ENCODE data around the gene FOXS1.
"Not testable (repeated sequence)": the region's sequence is repeated elsewhere in the genome, so short reads cannot be mapped to it uniquely, and the experiment has no call there.

FOXS1 gene

GRCh38 chr20:31839782-31840487 lies 5.5 kb downstream of the FOXS1 start:
- no peak for DNase-seq (ENCODE audit: low read depth)

GRCh38 chr20:31838646-31839292 lies 6.6 kb downstream of the FOXS1 start:
- no peak for DNase-seq (ENCODE audit: low read depth)

DNA sequence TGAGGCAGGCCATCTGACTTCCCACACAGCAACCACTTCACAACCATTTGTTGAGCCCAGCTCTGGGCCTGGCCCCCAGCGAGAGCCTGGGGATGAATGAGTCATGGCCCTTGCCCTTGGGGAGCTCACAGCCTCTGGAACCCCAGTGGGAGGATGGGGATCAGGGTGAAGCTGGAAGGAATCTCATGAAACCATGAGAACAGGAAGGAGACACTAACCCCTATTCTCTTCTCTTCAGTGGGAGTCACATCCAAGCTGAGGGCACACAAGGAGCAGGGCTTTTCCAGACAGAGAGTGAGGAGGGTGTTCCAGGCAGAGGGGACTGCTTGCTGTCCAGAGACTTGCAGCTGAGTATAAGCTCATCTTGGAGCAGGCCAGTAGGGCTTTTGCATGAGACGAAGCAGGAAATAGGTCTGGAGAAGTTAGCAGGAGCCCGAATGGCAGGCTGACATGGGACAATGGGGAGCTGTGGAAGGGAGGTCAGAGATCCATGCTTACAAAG lies 7.5 kb downstream of the FOXS1 start:
- no peak for DNase-seq (ENCODE audit: low read depth)

GRCh38 chr20:31836853-31837608 lies 8.4 kb downstream of the FOXS1 start:
- no peak for DNase-seq (ENCODE audit: low read depth)

GRCh38 chr20:31835977-31836852 lies 9.2 kb downstream of the FOXS1 start:
- no peak for DNase-seq (ENCODE audit: low read depth)

DNA sequence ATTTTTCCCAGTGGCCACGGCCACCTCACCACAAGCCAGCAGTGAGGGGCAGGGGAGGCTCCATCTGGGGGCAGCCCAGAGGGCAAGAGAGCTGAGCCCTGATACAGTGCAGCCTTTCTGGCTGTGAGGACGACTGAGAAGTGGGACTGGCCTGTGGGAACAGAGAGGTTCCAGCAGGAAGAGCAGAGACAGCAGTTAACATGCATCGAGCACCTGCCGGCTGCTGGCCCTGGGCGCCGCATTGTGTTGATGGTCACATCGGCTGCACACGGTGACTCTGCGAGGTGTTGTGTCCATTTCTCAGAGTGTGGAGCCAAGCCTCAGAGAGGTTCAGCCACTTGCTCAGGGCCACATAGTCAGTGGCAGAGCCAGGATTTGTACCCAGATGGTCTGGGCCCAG lies 9.8 kb downstream of the FOXS1 start:
- no peak for DNase-seq (ENCODE audit: low read depth)

DNA sequence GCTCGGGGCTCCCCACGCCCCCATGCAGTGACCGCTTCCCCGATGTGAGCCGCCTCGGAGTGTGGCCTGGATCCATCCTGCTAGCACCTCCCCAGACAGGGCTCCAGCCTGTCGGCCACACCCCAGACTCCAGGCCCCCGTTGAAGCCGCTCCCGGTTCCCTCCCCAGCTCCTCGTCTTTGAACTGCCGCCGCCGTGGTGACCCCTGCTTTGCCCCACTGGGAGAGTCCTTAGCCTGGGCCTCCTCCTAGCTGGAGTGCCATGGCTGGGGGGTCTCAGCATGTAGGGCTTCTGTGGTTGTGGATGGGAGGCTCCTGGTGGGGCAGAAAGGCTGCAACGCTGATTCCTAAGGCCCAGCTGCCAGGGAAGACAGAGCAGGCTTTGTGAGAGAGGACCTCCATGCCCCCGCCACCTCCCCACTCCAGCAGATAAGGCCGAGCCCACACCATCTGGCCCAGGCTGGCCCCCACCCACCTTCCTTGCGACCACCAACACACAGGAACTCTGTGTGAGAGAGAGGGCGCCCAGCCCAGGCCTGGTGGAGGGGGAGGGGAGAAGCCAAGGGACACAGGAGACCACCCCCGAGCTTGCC lies 11.4 kb downstream of the FOXS1 start:
- DNase-seq (ENCODE audit: low read depth): no peak

GRCh38 chr20:31833130-31833930 lies 12.1 kb downstream of the FOXS1 start:
- DNase-seq (ENCODE audit: low read depth): peak; percentile 20

- DNase-seq (ENCODE audit: low read depth): no peak
Observed at GRCh38 chr20:31831771-31832306, 13.6 kb downstream of the FOXS1 start.

DNA sequence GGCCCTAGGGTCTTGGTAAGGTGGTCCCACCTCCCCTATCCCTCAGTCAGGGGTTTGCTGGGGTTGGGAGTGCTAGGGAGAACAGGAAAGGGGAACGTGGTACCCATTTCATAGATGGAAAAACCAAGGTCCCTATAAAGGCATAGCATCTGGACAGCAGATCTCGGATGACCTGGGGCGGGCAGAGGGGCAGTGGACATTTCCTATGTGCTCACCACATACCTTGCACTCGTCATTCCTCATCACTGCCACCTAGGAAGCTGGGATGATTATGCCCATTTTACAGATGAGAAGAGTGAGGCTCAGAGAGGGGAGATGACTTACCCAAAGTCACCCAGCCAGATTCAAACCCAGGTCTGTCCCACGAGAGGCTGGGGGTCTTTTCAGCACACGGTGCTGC lies 14.2 kb downstream of the FOXS1 start:
- no peak for DNase-seq (ENCODE audit: low read depth)

- DNase-seq (ENCODE audit: low read depth): no peak
Observed at GRCh38 chr20:31830406-31830981, 14.9 kb downstream of the FOXS1 start.

GRCh38 chr20:31829731-31830130 lies 15.7 kb downstream of the FOXS1 start:
- no peak for DNase-seq (ENCODE audit: low read depth)

GRCh38 chr20:31828016-31828415 lies 17.4 kb downstream of the FOXS1 start:
- DNase-seq (ENCODE audit: low read depth): not testable (repeated sequence)

- no peak for DNase-seq (ENCODE audit: low read depth)
Observed at GRCh38 chr20:31827059-31827458, 18.3 kb downstream of the FOXS1 start.

DNA sequence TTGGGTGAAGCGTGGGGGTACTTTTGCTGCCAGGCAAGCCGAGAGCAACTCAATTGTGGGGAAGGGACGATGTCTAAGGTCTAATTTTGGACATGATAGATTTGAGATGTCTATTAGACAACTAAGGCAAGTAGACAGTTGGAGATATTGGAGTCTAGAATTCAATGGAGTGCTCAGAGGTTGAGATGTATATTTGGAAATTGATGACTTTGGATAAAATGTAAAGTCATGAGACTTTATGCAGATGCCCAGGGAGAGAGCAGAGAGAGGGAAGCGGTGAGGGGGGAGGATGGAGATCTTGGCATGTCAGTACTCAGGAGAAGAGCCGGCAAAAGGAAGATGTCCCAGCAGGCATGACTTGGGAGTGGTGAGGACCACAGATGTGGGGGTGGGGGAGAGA lies 19.3 kb downstream of the FOXS1 start:
- no peak for DNase-seq (ENCODE audit: low read depth)

DNA sequence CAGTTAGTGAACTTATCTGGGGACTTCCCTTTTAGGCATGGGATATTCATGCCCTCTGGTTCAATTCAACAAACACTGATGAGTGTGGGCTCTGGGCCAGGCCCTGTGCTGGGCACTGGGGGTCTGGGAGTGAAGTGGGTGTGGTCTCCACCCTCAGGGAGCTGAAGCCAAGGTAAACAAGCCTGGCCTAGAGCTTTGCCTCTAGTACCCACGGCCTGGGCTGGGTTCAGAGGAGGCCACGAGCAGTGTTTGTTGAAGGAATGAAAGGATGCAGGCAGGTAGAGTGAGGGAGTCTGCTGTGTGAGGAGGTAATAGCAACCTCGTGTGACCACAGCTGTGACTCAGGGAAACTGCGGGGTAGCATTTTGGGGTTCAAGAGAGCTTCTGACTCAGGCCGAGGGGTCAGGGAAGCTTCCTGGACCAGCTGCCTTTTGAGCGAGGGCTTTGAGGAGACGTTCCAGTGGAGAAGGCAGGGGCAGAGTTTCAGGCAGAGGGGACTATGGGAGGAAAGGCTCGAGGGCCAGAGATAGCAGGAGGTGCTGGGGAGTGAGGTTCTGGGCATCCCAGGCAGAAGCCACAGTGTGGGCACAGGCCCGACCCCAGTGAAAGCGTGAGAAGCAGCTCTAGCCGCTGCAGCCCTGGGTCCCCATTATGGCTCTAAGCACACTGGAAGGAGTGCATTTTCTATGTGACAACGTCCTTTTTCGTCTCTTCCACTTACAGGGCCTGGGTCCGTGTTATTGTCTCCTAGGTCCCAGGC lies 20.7 kb downstream of the FOXS1 start:
- no peak for DNase-seq (ENCODE audit: low read depth)

DNA sequence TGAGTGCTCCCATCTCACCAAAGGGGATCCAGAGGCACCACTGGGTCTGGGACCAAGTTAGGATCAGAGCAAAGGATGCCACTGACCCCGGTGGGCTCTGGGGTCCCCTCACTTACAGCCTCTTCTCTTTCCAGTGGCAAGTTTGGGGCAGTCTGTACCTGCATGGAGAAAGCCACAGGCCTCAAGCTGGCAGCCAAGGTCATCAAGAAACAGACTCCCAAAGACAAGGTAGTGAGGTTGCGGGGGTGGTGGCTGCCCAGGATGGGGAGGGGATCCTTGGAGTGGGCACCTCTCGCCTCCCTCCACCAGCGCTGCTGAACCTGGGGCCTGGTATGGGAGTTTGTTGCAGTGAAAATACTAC lies 21.3 kb downstream of the FOXS1 start:
- DNase-seq (ENCODE audit: low read depth): no peak

DNA sequence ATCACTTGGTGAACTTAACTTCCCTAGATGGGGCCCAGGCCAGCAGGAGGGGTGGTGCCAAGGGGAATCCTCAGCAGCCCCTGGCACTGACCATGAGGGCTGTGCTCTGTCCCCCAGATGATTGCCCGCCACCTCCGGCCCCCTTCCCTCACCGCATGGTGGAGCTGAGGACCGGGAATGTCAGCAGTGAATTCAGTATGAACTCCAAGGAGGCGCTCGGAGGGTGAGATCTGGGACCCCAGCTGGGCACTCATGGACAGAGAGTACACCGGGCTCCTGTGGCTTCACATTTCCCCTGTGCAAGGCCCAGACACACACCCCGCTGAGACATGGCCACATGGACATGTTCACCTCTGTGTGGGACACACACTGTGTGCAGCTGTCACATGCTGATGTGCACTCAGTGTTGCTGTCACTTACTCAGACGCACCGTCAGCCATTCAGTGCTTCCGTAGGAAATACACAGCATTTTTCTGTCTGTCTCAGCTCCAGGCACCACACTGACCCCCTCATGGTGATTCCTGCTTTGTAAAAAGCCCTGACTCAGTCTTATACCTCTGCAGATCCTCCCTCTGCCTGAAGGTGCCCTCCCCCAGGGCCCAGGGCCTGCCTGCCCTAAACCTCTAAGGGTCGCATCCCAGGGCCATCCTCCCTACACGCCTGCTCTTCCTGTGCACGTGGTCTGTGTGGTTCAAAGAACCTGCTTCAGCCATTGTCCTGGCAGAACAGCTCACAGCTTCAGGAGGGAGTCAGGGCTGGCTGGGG lies 21.9 kb downstream of the FOXS1 start:
- DNase-seq (ENCODE audit: low read depth): no peak
